Right atrium auricular region (tissue), 2 donors: ENCODE data around the gene CSNK2A2. TPM values are rescaled to one million over a fixed set of nuclear protein-coding genes. Genes with fewer than 3 reads are reported as not detected.

Experiments
- DNase-seq: peaks from one replicate; pipeline ENCODE4 v3.0.0-alpha.2; 2019; ENCODE audit warnings: low spot score
- H3K27ac ChIP-seq, 2 donors: fragments of 200-600 bp; sonication (generic); 1 replicate in 1 of 2; 2 replicates in 1 of 2; pipeline ENCODE4 v1.5.1; 2016 to 2019
- H3K27me3 ChIP-seq, 2 donors: fragments of 200-600 bp; sonication (generic); one replicate each; pipeline versions ENCODE4 v1.5.1 to v1.6.0; 2017 to 2019
- H3K36me3 ChIP-seq: fragments of 200-600 bp; sonication (generic); one replicate; pipeline ENCODE4 v1.5.1; 2016
- H3K4me1 ChIP-seq, 2 donors: fragments of 200-600 bp; sonication (generic); one replicate each; pipeline versions ENCODE4 v1.5.1 to v1.6.0; 2017 to 2019
- H3K4me3 ChIP-seq, 2 donors: fragments of 200-600 bp; sonication (generic); 1 replicate in 1 of 2; 2 replicates in 1 of 2; pipeline ENCODE4 v1.5.1; 2017 to 2019; ENCODE audit warnings: mild to moderate bottlenecking in 1 of 2, moderate library complexity in 1 of 2
- H3K9me3 ChIP-seq, 2 donors: fragments of 200-600 bp; sonication (generic); one replicate each; pipeline ENCODE4 v1.5.1; 2019
- total RNA-seq, 2 donors: library from RNA; depleted of rRNA; stranded (reverse); fragments of >200 nt; gene quantifications; one replicate each; pipeline ENCODE4 v1.1.0, GENCODE V29; 2016
- TF ChIP-seq, protein P1 (sequence below), 2 donors: fragments of 200-600 bp; sonication (generic); IDR thresholded peaks; one replicate each; pipeline ENCODE4 v1.5.1; 2019; ENCODE audit warnings: antibody characterized with exemption in 2 of 2

Gene CSNK2A2
- total RNA-seq, 2 donors from 2014 or later, result 17.2 to 18.1 TPM

DNA sequence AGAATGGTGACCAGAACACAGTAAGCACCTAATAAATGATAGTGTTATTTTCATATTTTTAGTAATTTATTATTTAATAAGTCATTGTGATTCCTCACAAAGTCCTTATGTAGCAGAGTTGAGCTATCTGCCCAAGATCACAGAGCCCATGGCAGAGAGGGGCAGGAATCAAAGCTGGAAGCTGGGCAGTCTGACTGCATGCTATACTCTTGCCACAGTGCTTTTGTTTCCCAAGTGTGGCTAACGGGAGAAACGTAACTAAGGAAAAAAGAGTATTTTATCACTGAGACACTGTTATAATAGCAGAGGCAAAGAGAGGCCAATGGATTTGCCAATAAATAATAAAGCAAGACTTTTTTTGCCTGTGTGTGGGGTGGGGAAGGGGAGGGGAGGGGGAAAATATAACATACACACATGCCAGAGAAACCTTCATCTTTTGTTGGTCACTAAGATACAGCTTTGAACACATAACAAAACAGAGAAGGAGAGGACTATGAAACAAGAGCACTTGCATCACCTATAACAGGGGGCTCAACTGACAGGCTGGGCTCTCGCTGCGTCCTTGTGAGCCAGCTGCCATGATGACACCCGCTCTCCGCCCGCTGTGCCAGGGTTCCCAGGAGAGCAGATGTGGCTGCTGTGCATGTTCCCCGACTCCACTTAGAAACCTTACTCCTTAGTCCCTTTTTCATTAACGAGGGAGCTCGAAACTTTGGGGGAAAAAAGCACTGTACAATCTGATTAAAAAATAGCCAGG, 10.1 kb downstream of the CSNK2A2 start:
- Histone ChIP-seq H3K27me3 (no peaks in the 10 kb centered on the region), H3K4me1 (peaks cover 0 to 16% of the 10 kb centered on the region in 2 donors), H3K9me3 (no peaks in the 10 kb centered on the region), H3K4me3 (no peak overlapping the region), H3K36me3 (peaks cover 57% of the 10 kb centered on the region), H3K27ac (peak overlapping the region; percentile 47 to 56)
- DNase-seq, result no peak
- TF ChIP-seq, protein P1, sequence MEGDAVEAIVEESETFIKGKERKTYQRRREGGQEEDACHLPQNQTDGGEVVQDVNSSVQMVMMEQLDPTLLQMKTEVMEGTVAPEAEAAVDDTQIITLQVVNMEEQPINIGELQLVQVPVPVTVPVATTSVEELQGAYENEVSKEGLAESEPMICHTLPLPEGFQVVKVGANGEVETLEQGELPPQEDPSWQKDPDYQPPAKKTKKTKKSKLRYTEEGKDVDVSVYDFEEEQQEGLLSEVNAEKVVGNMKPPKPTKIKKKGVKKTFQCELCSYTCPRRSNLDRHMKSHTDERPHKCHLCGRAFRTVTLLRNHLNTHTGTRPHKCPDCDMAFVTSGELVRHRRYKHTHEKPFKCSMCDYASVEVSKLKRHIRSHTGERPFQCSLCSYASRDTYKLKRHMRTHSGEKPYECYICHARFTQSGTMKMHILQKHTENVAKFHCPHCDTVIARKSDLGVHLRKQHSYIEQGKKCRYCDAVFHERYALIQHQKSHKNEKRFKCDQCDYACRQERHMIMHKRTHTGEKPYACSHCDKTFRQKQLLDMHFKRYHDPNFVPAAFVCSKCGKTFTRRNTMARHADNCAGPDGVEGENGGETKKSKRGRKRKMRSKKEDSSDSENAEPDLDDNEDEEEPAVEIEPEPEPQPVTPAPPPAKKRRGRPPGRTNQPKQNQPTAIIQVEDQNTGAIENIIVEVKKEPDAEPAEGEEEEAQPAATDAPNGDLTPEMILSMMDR (IDR thresholded peaks at IDR 0.05), result no peak

DNA sequence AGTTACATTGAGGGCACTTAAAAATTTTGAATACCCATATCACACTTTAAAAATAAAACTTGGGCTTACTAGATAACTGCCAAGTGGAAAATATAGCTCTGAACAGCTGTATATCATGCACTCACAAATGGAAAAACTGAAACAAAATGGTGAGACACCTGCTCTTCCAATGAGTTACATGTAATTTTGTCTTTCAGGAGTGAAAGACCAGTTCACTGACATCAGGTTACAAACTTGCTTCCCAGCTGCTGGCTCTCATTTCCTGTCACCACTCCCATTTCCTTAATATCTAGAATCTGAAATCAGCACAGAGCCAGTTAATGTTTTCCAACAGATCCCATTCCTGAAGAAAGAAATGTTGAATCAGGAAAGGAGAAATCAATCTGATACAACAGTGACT, 10.8 kb downstream of the CSNK2A2 start:
- peaks cover 54% of the 10 kb centered on the region for H3K36me3 ChIP-seq
- H3K27ac ChIP-seq, result peak overlapping the region in 1 of 2 donors; percentile 56
- DNase-seq, result no peak
- no peaks in the 10 kb centered on the region for H3K27me3 ChIP-seq
- TF ChIP-seq, protein P1 (IDR thresholded peaks at IDR 0.05), result no peak
- H3K9me3 ChIP-seq, result no peaks in the 10 kb centered on the region
- no peak overlapping the region for H3K4me3 ChIP-seq
- H3K4me1 ChIP-seq, result peaks cover 0 to 16% of the 10 kb centered on the region in 2 donors

DNA sequence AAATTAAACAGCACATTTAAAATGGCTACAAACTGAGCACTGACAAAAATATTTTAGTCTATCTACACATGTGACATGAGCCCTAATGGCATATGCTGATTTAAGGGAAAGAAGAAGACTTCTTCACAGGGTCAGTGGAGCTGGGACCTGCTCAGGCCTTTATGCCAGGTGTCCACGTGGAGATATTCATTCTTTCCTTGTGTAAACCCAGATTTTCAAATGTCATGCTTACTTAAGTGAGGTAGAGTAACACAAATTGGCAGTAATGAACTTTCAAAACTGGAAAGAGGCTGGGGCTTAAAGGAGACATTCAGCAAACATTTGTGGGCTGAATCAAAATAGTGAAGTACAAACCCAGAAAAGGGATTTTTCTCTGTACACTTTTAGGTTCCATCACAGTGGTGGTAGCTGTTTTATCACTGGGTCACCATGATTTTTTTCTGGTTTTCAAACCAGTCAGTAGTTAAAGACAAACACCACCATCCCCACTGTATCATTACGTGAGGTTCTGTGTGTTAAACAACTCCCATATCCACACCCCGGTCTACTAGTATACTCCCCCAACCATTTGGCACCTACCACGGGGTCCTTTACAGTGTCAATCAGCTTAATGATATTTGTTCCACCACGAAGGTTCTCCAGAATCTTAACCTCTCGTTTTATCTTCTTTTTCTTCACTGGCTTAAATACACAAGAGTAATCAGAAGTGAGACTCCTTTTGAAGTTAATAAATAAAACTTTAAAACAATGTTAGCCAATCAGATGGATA, 11.5 kb downstream of the CSNK2A2 start:
- TF ChIP-seq, protein P1 (IDR thresholded peaks at IDR 0.05), result no peak
- H3K27ac ChIP-seq, result no peak overlapping the region
- no peak for DNase-seq
- H3K36me3 ChIP-seq, result peaks cover 54% of the 10 kb centered on the region
- peaks cover 0 to 16% of the 10 kb centered on the region in 2 donors for H3K4me1 ChIP-seq
- no peaks in the 10 kb centered on the region for H3K9me3 ChIP-seq
- H3K4me3 ChIP-seq, result no peak overlapping the region
- no peaks in the 10 kb centered on the region for H3K27me3 ChIP-seq

DNA sequence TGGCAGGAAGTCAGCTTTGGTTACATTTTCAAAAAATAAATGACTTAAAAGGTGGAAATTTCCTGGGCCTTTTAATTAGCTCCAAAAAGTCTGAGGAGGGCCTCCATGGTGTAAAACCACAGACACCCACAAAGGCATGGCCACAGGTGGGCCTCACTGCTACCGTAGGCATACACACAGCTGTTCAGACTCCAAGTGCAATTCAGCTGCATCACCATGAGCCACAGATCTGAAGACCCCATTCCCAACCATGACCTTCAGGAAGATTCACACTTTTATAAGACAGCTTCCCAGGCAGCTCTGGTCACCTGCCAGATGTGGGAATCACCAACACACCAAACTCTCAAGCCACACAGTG, 20.6 kb downstream of the CSNK2A2 start:
- no peak overlapping the region for H3K27ac ChIP-seq
- DNase-seq, result no peak
- TF ChIP-seq, protein P1 (IDR thresholded peaks at IDR 0.05), result no peak
- no peaks in the 10 kb centered on the region for H3K27me3 ChIP-seq
- H3K4me3 ChIP-seq, result no peak overlapping the region
- H3K36me3 ChIP-seq, result peaks cover 52% of the 10 kb centered on the region
- H3K9me3 ChIP-seq, result no peaks in the 10 kb centered on the region
- H3K4me1 ChIP-seq, result no peaks in the 10 kb centered on the region

DNA sequence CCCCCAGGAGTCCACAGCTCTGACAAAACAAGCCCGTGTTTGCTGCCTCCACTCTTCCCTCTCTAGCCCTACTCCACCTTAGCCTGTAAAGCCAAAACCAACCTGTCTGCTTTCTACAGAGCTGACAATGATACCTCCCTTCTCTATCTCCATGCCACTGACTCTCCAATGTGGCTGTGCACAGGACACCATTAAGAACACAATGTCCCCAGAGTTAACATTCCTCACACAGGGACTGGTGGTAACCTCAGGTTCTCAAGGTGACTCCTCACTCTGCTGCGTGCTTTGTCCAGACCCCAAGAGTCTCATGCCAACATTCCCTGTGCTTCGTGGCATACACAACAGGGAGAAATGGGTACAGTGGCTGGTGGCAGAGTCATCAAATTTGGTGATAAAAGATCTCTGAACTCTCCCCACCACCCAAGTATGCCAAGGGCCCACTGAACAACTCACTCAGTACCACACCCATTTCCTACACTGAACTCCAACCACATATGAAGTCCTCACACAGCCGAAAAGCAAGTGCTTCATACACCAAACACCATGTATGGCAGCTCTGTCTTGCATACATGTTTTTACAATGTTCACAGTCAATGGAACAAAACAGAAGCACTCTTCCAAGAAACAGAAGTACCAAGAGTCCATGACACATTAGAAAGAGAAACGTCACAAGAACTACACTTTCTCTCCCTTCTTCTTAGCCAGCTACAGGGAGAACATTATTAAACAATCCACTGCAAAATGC, 21.1 kb downstream of the CSNK2A2 start:
- peaks cover 49% of the 10 kb centered on the region for H3K36me3 ChIP-seq

More for the DNA sequence above, 21.1 kb downstream of the CSNK2A2 start:
- Histone ChIP-seq H3K27me3 (no peaks in the 10 kb centered on the region), H3K27ac (no peak overlapping the region), H3K9me3 (no peaks in the 10 kb centered on the region), H3K4me3 (no peak overlapping the region), H3K4me1 (no peaks in the 10 kb centered on the region)
- TF ChIP-seq, protein P1 (IDR thresholded peaks at IDR 0.05), result no peak
- DNase-seq, result no peak
